IMR-90 (cell line): Measurements from ENCODE around the gene EPS8. TPM values are rescaled to one million over a fixed set of nuclear protein-coding genes. Genes with fewer than 3 reads are reported as not detected.

ENCODE experiments used
- ATAC-seq: fragments of 200-7000 bp; cut with Tn5 transposase; 2 replicates; pipeline ENCODE4 v1.9.1; 2020; ENCODE audit warnings: low read depth, mild to moderate bottlenecking, moderate library complexity
- BruUV-seq: library from RNA; stranded (reverse); fragments of 400-500 nt; replicated peaks from 2 replicates; lab custom pipeline; 2021; lab: Mats Ljungman, UMichigan
- CTCF ChIA-PET: fragments of 300-600 bp; formaldehyde crosslinking; extraction: SDS; loops from one replicate; lab custom pipeline; 2021; ENCODE audit warnings: antibody characterized with exemption; lab: Yijun Ruan, JAX
- POLR2A ChIA-PET: fragments of 300-600 bp; sonication (Branson Sonifier 250); formaldehyde crosslinking; loops from one replicate; lab custom pipeline; 2022; ENCODE audit warnings: antibody characterized with exemption; ENCODE audit not compliant: unreplicated experiment; lab: Charles Lee
- DNase-seq: peaks from one replicate; pipeline ENCODE4 v3.0.0; 2013
- H2AFZ ChIP-seq: replicated peaks from 2 replicates; pipeline ENCODE3; 2013; ENCODE audit warnings: low read length, mild to moderate bottlenecking; ENCODE audit not compliant: poor library complexity
- H2AK5ac ChIP-seq: 2 replicates; pipeline ENCODE4 v1.6.1; 2013; ENCODE audit warnings: low read depth, low read length, inconsistent platforms
- H2AK9ac ChIP-seq: replicated peaks from 2 replicates; pipeline ENCODE3; 2013; ENCODE audit warnings: mild to moderate bottlenecking, low read depth, low read length, moderate library complexity; ENCODE audit not compliant: poor library complexity
- H2BK120ac ChIP-seq: 2 replicates; pipeline ENCODE4 v1.6.1; 2013; ENCODE audit warnings: low read depth, low read length, inconsistent platforms
- H2BK15ac ChIP-seq: 3 replicates; pipeline ENCODE4 v1.6.1; 2013; ENCODE audit warnings: low read depth, low read length, inconsistent platforms
- H2BK20ac ChIP-seq: 2 replicates; pipeline ENCODE4 v1.6.1; 2013; ENCODE audit warnings: low read depth, mild to moderate bottlenecking, inconsistent platforms, low read length, moderate library complexity
- H2BK5ac ChIP-seq: 2 replicates; pipeline ENCODE4 v1.6.1; 2013; ENCODE audit warnings: mild to moderate bottlenecking, low read depth, low read length, inconsistent platforms; ENCODE audit not compliant: poor library complexity, severe bottlenecking
- H3K14ac ChIP-seq: replicated peaks from 2 replicates; pipeline ENCODE4 v1.6.1; 2013; ENCODE audit warnings: low read depth, low read length, inconsistent platforms
- H3K18ac ChIP-seq: 2 replicates; pipeline ENCODE4 v1.6.1; 2013; ENCODE audit warnings: low read depth, low read length, control low read depth
- H3K23ac ChIP-seq: 2 replicates; pipeline ENCODE4 v1.6.1; 2013; ENCODE audit warnings: low read depth, low read length, inconsistent platforms
- H3K27ac ChIP-seq: 2 replicates; pipeline ENCODE4 v1.5.1; 2013; ENCODE audit warnings: mild to moderate bottlenecking, control low read depth, low read length; ENCODE audit not compliant: insufficient read depth
- H3K27me3 ChIP-seq: 2 replicates; pipeline ENCODE4 v1.6.1; 2013; ENCODE audit warnings: low read length; ENCODE audit not compliant: control insufficient read depth, insufficient read depth
- H3K36me3 ChIP-seq: 2 replicates; pipeline ENCODE4 v1.6.1; 2013; ENCODE audit warnings: low read length, mixed read lengths; ENCODE audit not compliant: control insufficient read depth, insufficient read depth
- H3K4ac ChIP-seq: 2 replicates; pipeline ENCODE4 v1.6.1; 2013; ENCODE audit warnings: low read depth, low read length, inconsistent platforms
- H3K4me1 ChIP-seq: 2 replicates; pipeline ENCODE4 v1.6.1; 2013; ENCODE audit warnings: low read length, mixed read lengths; ENCODE audit not compliant: control insufficient read depth, insufficient read depth
- H3K4me2 ChIP-seq: 2 replicates; pipeline ENCODE4 v1.6.1; 2013; ENCODE audit warnings: low read depth, mild to moderate bottlenecking, control low read depth, low read length, moderate library complexity
- H3K4me3 ChIP-seq: 2 replicates; pipeline ENCODE4 v1.5.1; 2013; ENCODE audit warnings: low read depth, mild to moderate bottlenecking, control low read depth, low read length, moderate library complexity; ENCODE audit not compliant: insufficient read depth
- H3K56ac ChIP-seq: 2 replicates; pipeline ENCODE4 v1.6.1; 2013; ENCODE audit warnings: low read length, inconsistent platforms; ENCODE audit not compliant: insufficient read depth; ENCODE audit errors: extremely low read depth
- H3K79me1 ChIP-seq, 2 experiments: 2 replicates each; pipeline ENCODE4 v1.6.1; 2013; ENCODE audit warnings: low read length in 2 of 2, inconsistent platforms in 1 of 2, low read depth in 1 of 2
- H3K9ac ChIP-seq: 2 replicates; pipeline ENCODE4 v1.6.1; 2013; ENCODE audit warnings: low read depth, low read length, control low read depth
- H3K9me1 ChIP-seq: 2 replicates; pipeline ENCODE4 v1.6.1; 2013; ENCODE audit warnings: low read length, inconsistent platforms; ENCODE audit not compliant: insufficient read depth
- H3K9me3 ChIP-seq: 2 replicates; pipeline ENCODE4 v1.6.1; 2013; ENCODE audit warnings: low read length; ENCODE audit not compliant: control insufficient read depth, insufficient read depth
- H4K20me1 ChIP-seq: 2 replicates; pipeline ENCODE4 v1.6.1; 2013; ENCODE audit warnings: low read length, inconsistent platforms; ENCODE audit not compliant: insufficient read depth
- H4K5ac ChIP-seq: 2 replicates; pipeline ENCODE4 v1.6.1; 2013; ENCODE audit warnings: mild to moderate bottlenecking, low read depth, low read length, control low read depth
- H4K8ac ChIP-seq, 2 experiments: 2 replicates each; pipeline ENCODE4 v1.6.1; 2013; ENCODE audit warnings: low read depth in 2 of 2, low read length in 2 of 2, control low read depth in 1 of 2, inconsistent platforms in 1 of 2
- H4K91ac ChIP-seq: 2 replicates; pipeline ENCODE4 v1.6.1; 2013; ENCODE audit warnings: low read depth, low read length, inconsistent platforms; ENCODE audit not compliant: insufficient read depth
- WGBS, 2 experiments: methylation state at CpG; one replicate each; pipeline versions ENCODE4 v1.1.5 to v1.1.7; 2013; ENCODE audit warnings: missing lambda C conversion rate in 2 of 2; ENCODE audit not compliant: insufficient read length in 1 of 2; ENCODE audit errors: extremely low coverage in 2 of 2; 5-methylcytosine and 5-hydroxymethylcytosine counted together
- dilution Hi-C: fragments of 300-500 bp; cut with HindIII; formaldehyde crosslinking; loops from one replicate; pipeline ENCODE4 v1.14.3; 2018; ENCODE audit warnings: low sequenced_read_pairs; ENCODE audit not compliant: unreplicated experiment
- in situ Hi-C: fragments of 300-500 bp; cut with MboI; formaldehyde crosslinking; loops from 3 replicates; pipeline ENCODE4 v1.14.3; 2019; ENCODE audit warnings: low sequenced_read_pairs, inconsistent platforms, mixed read lengths
- intact Hi-C: fragments of 100-400 bp; cut with micrococcal nuclease; formaldehyde crosslinking; loops from 2 replicates; pipeline ENCODE4 v1.10.0; 2022
- polyA plus RNA-seq, 3 experiments: library from polyadenylated mRNA; depleted of rRNA; stranded (reverse); fragments of >200 nt; gene quantifications; 2 replicates each; pipeline ENCODE4 v1.2.3, GENCODE V29; 2012; ENCODE audit warnings: low replicate concordance in 1 of 3
- total RNA-seq: library from RNA; depleted of rRNA; stranded (reverse); fragments of >200 nt; gene quantifications from 2 replicates; pipeline ENCODE4 v1.2.3, GENCODE V29; 2012
- TF ChIP-seq, protein P1 (sequence below): fragments of 150-350 bp; IDR thresholded peaks from 2 replicates; pipeline ENCODE4 v1.6.1; 2016; ENCODE audit warnings: low read depth, mild to moderate bottlenecking, low read length, moderate library complexity, borderline replicate concordance

The EPS8 gene
- total and polyA plus RNA-seq, 2 of the 4 experiments (the other 2 are of a cell fraction), result 45.1 to 104 TPM

DNA sequence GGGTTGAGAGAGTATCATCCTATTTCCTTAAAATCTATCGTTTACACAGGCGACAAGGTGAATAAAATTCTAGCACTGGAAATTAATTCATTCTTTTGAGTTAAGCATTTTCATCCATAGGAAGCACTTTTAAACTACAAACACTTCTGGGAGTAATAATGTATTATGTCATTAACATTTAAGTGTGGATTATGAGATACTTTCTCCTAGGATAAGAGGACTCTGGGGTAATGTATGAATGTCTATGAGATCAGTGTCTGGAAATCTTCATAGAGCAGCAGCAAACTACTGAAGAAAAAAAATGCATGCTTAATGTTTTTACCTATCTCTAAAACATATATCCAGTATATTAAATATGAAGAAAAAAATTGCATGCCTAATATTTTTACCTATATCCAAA is 86.9 kb downstream of the EPS8 start:
- Histone ChIP-seq H2AK9ac (no peak overlapping the region), H3K14ac (peak overlapping the region; percentile 80; the same call in 1 of the 2 replicates), H3K27ac (peak overlapping the region; percentile 72), H4K8ac (peak overlapping the region in 1 of 2 experiments; percentile 84; a peak in 1 of 4 replicates), H3K79me1 (peaks cover 14 to 47% of the 10 kb centered on the region in 2 experiments), H3K9me1 (peaks cover 2% of the 10 kb centered on the region; the same call in 1 of the 2 replicates), H3K36me3 (no peaks in the 10 kb centered on the region), H2AK5ac (peak overlapping the region; percentile 23), H3K4me2 (peak overlapping the region; percentile 78; the same call in 1 of the 2 replicates), H3K9me3 (no peaks in the 10 kb centered on the region), H2BK20ac (peak overlapping the region; percentile 67; the same call in 1 of the 2 replicates), H2BK15ac (peak overlapping the region; percentile 66; the same call in 2 of the 3 replicates), H2BK5ac (peak overlapping the region; percentile 83), H3K56ac (peak overlapping the region; percentile 77; the same call in 1 of the 2 replicates), H3K27me3 (no peaks in the 10 kb centered on the region), H4K5ac (peak overlapping the region; percentile 49; the same call in 1 of the 2 replicates), H4K91ac (peak overlapping the region; percentile 68), H2AFZ (no peak overlapping the region), H3K4me1 (peaks cover 12% of the 10 kb centered on the region), H3K4ac (peak overlapping the region; percentile 74; the same call in 1 of the 2 replicates), H3K18ac (peak overlapping the region; percentile 85; the same call in 1 of the 2 replicates), H3K4me3 (no peak overlapping the region), H3K9ac (peak overlapping the region; percentile 67; the same call in 1 of the 2 replicates), H4K20me1 (no peaks in the 10 kb centered on the region), H3K23ac (peak overlapping the region; percentile 89; the same call in 1 of the 2 replicates), H2BK120ac (peak overlapping the region; percentile 79)
- ChIA-PET POLR2A (no interaction called here), CTCF (no interaction called here)
- intact Hi-C loops (no loop called here), in situ Hi-C loops (no loop called here), dilution Hi-C loops (no loop called here)
- TF ChIP-seq, protein P1, sequence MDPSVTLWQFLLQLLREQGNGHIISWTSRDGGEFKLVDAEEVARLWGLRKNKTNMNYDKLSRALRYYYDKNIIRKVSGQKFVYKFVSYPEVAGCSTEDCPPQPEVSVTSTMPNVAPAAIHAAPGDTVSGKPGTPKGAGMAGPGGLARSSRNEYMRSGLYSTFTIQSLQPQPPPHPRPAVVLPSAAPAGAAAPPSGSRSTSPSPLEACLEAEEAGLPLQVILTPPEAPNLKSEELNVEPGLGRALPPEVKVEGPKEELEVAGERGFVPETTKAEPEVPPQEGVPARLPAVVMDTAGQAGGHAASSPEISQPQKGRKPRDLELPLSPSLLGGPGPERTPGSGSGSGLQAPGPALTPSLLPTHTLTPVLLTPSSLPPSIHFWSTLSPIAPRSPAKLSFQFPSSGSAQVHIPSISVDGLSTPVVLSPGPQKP, result no peak
- no peak for DNase-seq
- no peak for ATAC-seq
- BruUV-seq, result no TSS peak
- WGBS, 2 experiments, result no CpG with 5 or more reads among the region's 2 CpGs
